A673 (cell line): ENCODE data around the gene TRIM23. TPM values are rescaled to one million over a fixed set of nuclear protein-coding genes. Genes with fewer than 3 reads are reported as not detected.

ENCODE experiments used
- BruUV-seq: library from RNA; stranded (reverse); fragments of 400-500 nt; replicated peaks from 2 replicates; lab custom pipeline; 2021; lab: Mats Ljungman, UMichigan
- CTCF ChIA-PET: fragments of 300-600 bp; sonication (Branson Sonifier 250); formaldehyde crosslinking; loops from one replicate; lab custom pipeline; 2022; ENCODE audit warnings: antibody characterized with exemption; lab: Charles Lee
- POLR2A ChIA-PET: fragments of 300-600 bp; sonication (Branson Sonifier 250); formaldehyde crosslinking; loops from one replicate; lab custom pipeline; 2022; ENCODE audit warnings: antibody characterized with exemption; ENCODE audit not compliant: low non-redundant PET; lab: Charles Lee
- DNase-seq: peaks from one replicate; pipeline ENCODE4 v3.0.0-alpha.2; 2015; ENCODE audit warnings: low spot score
- H3K27ac ChIP-seq: fragments of 200-600 bp; sonication (generic); 2 replicates; pipeline ENCODE4 v1.5.1; 2016; ENCODE audit warnings: mixed run types, low read depth, mild to moderate bottlenecking, mixed read lengths, antibody characterized with exemption, low read length; ENCODE audit not compliant: poor library complexity, severe bottlenecking
- H3K27me3 ChIP-seq: fragments of 200-600 bp; sonication (generic); replicated peaks from 2 replicates; pipeline ENCODE4 v1.6.1; 2017; ENCODE audit warnings: mixed run types, low read depth, mild to moderate bottlenecking, mixed read lengths, antibody characterized with exemption, low read length; ENCODE audit not compliant: insufficient read depth, poor library complexity
- H3K36me3 ChIP-seq: fragments of 200-600 bp; sonication (generic); 2 replicates; pipeline ENCODE4 v1.6.1; 2016; ENCODE audit warnings: mixed run types, mild to moderate bottlenecking, mixed read lengths, antibody characterized with exemption, low read length; ENCODE audit not compliant: insufficient read depth, poor library complexity, severe bottlenecking
- H3K4me1 ChIP-seq: fragments of 200-600 bp; sonication (generic); 2 replicates; pipeline ENCODE4 v1.6.1; 2017; ENCODE audit warnings: mixed run types, mild to moderate bottlenecking, mixed read lengths, antibody characterized with exemption, low read length; ENCODE audit not compliant: insufficient read depth, poor library complexity, severe bottlenecking
- H3K4me3 ChIP-seq: fragments of 200-600 bp; sonication (generic); 2 replicates; pipeline ENCODE4 v1.5.1; 2016; ENCODE audit warnings: low read depth, mixed run types, mild to moderate bottlenecking, mixed read lengths, low read length; ENCODE audit not compliant: poor library complexity, severe bottlenecking
- H3K9me3 ChIP-seq: fragments of 200-600 bp; sonication (generic); 2 replicates; pipeline ENCODE4 v1.6.1; 2016; ENCODE audit warnings: mixed run types, low read depth, mild to moderate bottlenecking, mixed read lengths, antibody characterized with exemption, low read length; ENCODE audit not compliant: poor library complexity, severe bottlenecking
- CTCF ChIP-seq: fragments of 300-800, 200-600 bp; sonication (generic); conservative IDR thresholded peaks from 2 replicates; pipeline ENCODE4 v1.5.1; 2017; ENCODE audit warnings: low read depth, mild to moderate bottlenecking, antibody characterized with exemption, low read length, moderate library complexity, mixed read lengths
- EZH2 ChIP-seq: fragments of 200-600 bp; sonication (generic); IDR thresholded peaks from 2 replicates; pipeline ENCODE4 v1.6.1; 2017; ENCODE audit warnings: borderline replicate concordance, low read depth, mild to moderate bottlenecking, mixed read lengths, antibody characterized with exemption, low read length; ENCODE audit not compliant: poor library complexity, severe bottlenecking
- intact Hi-C: fragments of 100-400 bp; cut with micrococcal nuclease; formaldehyde crosslinking; loops from one replicate; pipeline ENCODE4 v1.10.0; 2022; ENCODE audit not compliant: unreplicated experiment
- total RNA-seq: library from RNA; stranded (reverse); gene quantifications from 2 replicates; pipeline ENCODE4 v1.2.3, GENCODE V29; 2021

The TRIM23 gene
- total RNA-seq, 1 experiment from 2014 or later, result 12.9 TPM

- POLR2A ChIA-PET, result no interaction called here
- Histone ChIP-seq H3K36me3 (peaks cover 65% of the 10 kb centered on the region), H3K4me1 (no peaks in the 10 kb centered on the region), H3K27ac (no peak overlapping the region), H3K4me3 (no peak overlapping the region), H3K9me3 (no peaks in the 10 kb centered on the region), H3K27me3 (no peaks in the 10 kb centered on the region)
- no TSS peak for BruUV-seq
- DNase-seq, result no peak
- CTCF ChIA-PET, result no interaction called here
- intact Hi-C loops, result no loop called here
- no peak for TF ChIP-seq EZH2
- no peak for TF ChIP-seq CTCF
These were observed 78.0 kb downstream of the TRIM23 start for GRCh38 chr5:65546141-65546540.

- Histone ChIP-seq H3K27me3 (no peaks in the 10 kb centered on the region), H3K4me3 (no peak overlapping the region), H3K27ac (no peak overlapping the region), H3K4me1 (no peaks in the 10 kb centered on the region), H3K36me3 (peaks cover 56% of the 10 kb centered on the region), H3K9me3 (no peaks in the 10 kb centered on the region)
- TF ChIP-seq EZH2 (no peak), CTCF (no peak)
- DNase-seq, result no peak
- intact Hi-C loops, result no loop called here
- ChIA-PET CTCF (no interaction called here), POLR2A (no interaction called here)
- no TSS peak for BruUV-seq
These were observed 79.7 kb downstream of the TRIM23 start for GRCh38 chr5:65544473-65544872.

GRCh38 chr5:65539827-65540226, 84.3 kb downstream of the TRIM23 start:
- H3K4me1 ChIP-seq, result no peaks in the 10 kb centered on the region
- H3K36me3 ChIP-seq, result peaks cover 32% of the 10 kb centered on the region
- no peaks in the 10 kb centered on the region for H3K9me3 ChIP-seq
- no peak for TF ChIP-seq EZH2
- no peak for TF ChIP-seq CTCF
- no peak overlapping the region for H3K27ac ChIP-seq
- CTCF ChIA-PET, result no interaction called here
- no peaks in the 10 kb centered on the region for H3K27me3 ChIP-seq
- intact Hi-C loops, result no loop called here
- no TSS peak for BruUV-seq
- no peak for DNase-seq
- H3K4me3 ChIP-seq, result no peak overlapping the region
- POLR2A ChIA-PET, result no interaction called here

Other genes starting within 250 kb of the TRIM23 start
- 2.6 and 2.8 TPM in 2 replicates for gene ADAMTS6, start 142.4 kb downstream of the TRIM23 start, total RNA-seq
- gene CENPK, start 61.2 kb downstream of the TRIM23 start, total RNA-seq, result 57.4 and 58.6 TPM in 2 replicates
- gene PPWD1, start 61.0 kb downstream of the TRIM23 start, total RNA-seq, result 34.4 and 35.4 TPM in 2 replicates
- gene SHLD3, start 694 bp upstream of the TRIM23 start, total RNA-seq, result 3.7 and 4.5 TPM in 2 replicates
- gene TRAPPC13, start 694 bp upstream of the TRIM23 start, total RNA-seq, result 29.6 and 33.0 TPM in 2 replicates
- gene SGTB, start 97.8 kb upstream of the TRIM23 start, total RNA-seq, result 19.1 and 19.8 TPM in 2 replicates
- 95.2 and 99.9 TPM in 2 replicates for gene NLN, start 97.9 kb upstream of the TRIM23 start, total RNA-seq